GM18907 (cell line): Measurements from ENCODE around the gene LSR.

Experiments
- ATAC-seq: cut with Tn5 transposase; IDR thresholded peaks from one replicate; pipeline ENCODE4 v1.9.1; 2021; ENCODE audit warnings: mild to moderate bottlenecking, moderate library complexity; ENCODE audit not compliant: unreplicated experiment

Gene LSR

DNA sequence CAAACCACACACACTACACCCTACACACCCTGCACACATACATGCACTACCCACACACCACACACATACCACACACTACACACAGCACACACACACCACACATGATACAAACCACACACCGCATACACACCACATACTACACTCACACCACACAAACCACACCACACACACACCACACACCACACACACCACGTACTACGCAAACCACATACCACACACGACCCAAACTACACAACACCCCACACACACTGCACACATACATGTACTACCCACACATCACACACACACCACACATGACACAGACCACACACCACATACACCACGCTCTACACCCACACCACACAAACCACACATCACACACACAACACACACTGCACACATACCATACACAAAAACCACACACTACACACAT, 49.8 kb downstream of the LSR start:
- ATAC-seq, result no peak

DNA sequence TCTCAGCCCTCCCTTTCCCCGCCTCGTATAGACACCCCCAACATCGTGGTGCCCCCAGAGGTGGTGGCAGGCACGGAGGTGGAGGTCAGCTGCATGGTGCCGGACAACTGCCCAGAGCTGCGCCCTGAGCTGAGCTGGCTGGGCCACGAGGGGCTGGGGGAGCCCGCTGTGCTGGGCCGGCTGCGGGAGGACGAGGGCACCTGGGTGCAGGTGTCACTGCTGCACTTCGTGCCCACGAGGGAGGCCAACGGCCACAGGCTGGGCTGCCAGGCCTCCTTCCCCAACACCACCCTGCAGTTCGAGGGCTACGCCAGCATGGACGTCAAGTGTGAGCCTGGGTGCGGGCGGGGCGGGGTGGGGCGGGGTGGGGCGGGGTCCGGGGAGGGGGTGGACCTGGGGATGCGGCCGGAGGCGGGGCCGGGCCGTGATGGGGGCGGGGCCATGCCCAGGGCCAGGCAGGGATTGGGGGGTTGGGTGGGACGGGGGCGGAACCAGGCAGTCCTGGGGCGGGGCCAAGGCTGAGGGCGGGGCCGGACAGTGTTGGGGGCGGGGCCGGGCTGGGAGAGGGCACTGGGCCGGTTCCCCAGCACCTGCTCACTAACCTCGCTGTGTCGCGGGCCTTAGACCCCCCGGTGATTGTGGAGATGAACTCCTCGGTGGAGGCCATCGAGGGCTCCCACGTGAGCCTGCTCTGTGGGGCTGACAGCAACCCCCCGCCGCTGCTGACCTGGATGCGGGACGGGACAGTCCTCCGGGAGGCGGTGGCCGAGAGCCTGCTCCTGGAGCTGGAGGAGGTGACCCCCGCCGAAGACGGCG, 50.9 kb downstream of the LSR start:
- ATAC-seq, result no peak

DNA sequence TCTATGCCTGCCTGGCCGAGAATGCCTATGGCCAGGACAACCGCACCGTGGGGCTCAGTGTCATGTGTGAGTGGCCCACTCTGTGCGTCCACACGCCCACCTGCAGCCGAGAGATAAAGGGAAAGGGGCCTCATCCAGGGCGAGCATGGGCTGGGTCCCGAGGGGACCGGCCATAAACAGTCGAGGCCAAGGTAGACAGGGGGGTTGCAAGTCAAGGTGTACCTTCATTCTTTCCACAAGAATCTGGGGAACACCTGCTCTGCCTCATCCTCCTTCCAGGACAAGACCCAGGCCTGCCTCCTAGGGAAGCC, 51.5 kb downstream of the LSR start:
- ATAC-seq, result no peak

DNA sequence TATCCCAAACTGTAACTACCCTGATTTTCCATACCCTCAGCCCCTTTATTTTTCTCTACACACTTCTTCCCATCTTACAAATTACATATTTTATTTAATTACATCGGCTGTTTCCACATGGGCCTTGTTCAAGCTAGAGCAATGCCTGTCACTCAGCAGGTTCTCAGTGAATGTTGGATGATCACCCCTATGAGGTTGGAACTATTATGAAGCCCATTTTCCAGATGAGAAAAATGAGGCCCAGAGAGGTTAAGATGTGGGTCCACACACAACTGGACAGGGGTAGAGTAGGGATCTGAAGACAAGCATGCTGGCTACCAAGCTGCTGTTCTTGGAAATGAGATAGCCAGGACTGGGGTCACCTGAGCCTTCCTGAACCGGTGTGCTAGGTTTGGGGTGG, 53.2 kb downstream of the LSR start:
- no peak for ATAC-seq

DNA sequence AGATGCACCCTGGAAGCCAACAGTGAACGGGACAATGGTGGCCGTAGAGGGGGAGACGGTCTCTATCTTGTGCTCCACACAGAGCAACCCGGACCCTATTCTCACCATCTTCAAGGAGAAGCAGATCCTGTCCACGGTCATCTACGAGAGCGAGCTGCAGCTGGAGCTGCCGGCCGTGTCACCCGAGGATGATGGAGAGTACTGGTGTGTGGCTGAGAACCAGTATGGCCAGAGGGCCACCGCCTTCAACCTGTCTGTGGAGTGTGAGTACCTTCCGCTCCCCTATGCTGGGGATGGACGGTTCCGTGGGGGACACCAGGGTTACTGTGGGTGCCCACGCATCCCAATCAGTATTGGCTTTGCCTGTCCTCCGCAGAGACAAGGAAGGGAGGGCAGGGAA, 53.6 kb downstream of the LSR start:
- no peak for ATAC-seq

DNA sequence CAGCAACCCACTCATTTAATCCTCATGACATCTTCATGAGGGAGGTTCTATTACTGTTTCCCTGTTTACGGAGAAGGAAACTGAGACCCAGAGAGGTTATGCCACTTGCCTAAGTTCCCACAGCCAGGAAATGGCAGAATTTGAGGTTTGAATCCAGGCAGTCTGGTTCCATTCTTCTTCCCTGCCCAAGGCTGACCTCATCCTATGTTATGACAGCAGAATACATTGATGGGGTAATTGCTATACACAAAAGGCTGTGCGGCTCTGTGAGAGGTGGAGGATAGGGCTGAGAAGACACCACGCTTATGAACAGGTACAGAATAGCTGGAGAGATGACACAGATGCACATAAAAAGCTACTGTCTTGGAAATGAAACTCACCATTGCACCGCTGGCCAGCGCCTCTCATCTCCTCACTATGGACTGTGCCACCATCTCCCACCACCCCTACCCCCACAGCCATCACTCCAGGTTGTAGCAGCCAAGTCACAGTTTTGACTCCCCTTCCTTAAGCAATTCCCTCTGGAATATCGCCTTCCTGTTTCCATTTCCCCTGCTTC, 54.6 kb downstream of the LSR start:
- ATAC-seq, result no peak

DNA sequence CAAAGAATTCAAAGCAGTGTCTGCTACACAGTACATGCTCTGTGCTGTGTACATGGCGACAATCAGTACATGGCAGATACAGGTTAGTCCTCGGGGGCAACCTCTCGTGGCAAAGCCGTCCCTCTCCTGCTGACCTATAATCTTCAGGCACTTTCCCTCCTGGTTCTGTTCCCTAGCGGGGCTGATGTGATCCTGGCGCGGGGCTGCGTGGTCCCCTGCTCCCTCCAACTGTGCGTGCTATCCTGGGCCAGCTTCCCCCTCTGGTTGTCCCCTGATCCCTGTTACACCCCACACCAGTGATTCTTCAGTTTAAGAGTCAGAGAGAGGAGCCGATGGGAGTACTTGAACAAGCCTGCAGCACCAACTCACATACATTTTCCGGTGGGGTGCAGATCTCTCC, 55.2 kb downstream of the LSR start:
- no peak for ATAC-seq

DNA sequence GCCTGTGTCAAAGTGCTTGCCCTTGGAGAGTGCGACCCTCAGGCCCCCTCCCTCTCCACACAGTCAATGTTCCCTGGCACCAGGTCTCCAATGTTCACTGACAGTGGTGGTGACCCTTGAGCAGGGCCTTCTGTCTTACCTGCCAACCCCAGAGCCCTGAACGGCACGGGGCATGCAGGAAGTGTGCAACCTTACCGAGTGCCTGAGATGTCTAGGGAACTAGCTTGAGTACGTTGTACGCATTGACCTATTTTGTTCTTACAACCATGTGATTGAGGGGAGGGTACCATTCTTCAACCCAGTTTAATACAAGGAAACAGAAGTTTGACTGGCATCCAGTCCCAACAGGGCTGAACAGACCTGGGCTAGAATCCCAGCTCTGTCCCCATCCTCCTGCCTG, 56.4 kb downstream of the LSR start:
- no peak for ATAC-seq

DNA sequence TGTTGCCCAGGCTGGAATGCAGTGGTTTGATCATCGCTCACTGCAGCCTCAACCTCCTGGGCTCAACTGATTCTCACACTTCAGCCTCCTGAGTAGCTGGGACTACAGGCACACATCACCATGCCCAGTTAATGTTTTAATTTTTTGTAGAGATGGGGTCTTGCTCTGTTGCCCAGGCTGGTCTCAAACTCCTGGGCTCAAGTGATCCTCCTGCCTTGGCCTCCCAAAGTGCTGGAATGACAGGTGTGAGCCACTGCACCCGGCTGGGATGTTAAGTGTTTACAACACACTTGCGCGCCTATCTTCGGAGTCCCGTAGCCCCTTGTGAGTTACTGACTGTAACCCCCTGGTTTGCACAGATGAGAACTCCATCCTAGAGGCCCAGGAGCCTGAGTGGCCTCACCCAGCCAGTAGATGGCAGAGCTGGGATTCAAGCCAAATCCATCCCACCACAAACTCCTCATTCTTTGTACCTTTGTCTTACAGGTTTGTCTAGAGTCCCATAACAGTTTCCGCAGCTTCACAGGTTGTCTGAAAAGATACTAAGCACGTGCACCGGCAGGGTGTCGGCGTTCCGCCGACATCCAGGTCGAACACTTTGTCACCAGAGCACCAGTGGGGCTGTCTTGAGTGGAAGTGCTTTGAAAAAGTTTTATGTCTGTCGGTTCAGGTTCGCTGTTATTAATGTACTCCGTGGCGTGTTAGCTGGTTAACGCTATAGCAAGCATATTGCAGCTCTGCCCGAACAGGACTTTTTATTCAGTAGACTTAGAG, 57.9 kb downstream of the LSR start:
- ATAC-seq, result no peak

DNA sequence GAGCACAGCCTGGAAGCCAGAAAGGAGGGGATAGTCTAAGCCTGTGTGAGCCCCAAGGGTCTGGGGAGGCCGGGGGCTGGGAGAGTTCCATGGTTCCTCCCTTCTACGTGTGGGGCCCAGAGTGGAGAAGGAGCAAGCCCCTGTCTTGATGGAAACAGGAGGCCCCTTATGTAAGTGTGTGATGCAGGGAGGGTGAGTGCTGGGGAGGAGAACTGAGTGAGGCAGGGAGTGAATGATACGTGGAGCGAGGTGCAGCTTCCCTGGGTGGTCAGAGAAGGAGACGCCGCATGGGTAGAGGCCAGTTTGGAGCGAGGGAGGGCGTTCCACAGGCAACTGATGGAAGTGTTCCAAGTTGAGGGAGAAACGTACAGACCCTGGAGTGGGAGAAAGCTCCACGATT, 59.1 kb downstream of the LSR start:
- ATAC-seq, result no peak

DNA sequence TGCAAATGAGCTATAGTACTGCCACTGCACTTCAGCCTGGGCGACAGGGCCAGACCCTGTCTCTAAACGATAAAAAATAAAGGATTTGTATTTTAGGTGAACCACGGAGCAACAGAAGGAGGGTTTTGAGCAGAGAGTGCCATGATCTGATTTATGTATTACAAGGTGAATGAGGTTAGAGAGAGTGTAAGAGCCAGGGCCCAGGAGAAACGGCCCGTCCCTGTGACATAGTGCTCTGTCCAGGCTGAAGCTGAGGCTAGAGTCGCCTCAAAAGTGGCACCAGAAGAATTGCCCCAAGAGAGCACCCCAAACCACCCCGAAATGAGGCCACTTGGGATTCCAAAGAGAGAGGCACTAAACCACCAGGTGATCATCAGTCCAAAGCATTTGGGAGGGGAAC, 60.1 kb downstream of the LSR start:
- no peak for ATAC-seq

DNA sequence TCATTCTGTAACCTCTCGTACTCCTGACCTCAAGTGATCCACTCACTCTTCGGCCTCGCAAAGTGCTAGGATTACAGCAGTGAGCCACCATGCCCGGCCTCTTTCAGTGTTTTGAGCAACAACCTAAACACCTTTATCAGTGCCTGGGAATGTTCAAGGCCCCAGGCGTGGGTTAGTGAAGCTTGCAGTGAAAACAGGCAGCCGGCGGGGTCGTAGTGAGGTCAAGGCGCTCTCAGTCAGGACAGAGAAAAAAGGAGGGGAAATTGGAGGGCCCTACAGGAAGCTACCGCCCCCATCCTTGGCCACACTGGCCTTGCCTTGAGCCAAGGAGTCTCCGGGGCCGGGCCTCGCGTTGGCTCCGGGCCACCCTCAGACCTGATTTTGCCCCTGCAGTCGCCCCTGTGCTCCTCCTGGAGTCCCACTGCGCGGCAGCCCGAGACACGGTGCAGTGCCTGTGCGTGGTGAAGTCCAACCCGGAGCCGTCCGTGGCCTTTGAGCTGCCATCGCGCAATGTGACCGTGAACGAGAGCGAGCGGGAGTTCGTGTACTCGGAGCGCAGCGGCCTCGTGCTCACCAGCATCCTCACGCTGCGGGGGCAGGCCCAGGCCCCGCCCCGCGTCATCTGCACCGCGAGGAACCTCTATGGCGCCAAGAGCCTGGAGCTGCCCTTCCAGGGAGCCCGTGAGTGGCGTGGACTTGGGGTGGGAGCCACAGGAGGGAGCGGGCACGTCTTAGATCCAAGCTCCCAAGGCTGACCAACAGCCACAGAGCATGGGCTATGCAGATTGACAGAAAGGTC, 60.9 kb downstream of the LSR start:
- ATAC-seq, result no peak

DNA sequence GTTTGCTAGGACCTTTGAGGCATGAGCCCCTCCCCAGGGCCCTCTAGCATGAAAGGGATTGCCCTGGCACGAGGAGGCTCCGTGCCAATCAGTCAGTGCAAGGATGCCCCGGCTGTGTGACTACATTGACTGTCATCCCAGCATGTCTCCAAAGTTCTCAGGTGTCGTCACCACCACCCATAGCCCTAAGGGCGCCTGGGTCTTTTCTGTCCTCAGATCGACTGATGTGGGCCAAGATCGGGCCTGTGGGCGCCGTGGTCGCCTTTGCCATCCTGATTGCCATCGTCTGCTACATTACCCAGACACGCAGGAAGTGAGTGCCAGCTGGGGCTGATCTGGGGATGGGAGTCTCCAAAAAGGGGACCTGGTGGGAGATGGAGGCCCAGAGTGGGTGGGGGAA, 61.5 kb downstream of the LSR start:
- ATAC-seq, result no peak

DNA sequence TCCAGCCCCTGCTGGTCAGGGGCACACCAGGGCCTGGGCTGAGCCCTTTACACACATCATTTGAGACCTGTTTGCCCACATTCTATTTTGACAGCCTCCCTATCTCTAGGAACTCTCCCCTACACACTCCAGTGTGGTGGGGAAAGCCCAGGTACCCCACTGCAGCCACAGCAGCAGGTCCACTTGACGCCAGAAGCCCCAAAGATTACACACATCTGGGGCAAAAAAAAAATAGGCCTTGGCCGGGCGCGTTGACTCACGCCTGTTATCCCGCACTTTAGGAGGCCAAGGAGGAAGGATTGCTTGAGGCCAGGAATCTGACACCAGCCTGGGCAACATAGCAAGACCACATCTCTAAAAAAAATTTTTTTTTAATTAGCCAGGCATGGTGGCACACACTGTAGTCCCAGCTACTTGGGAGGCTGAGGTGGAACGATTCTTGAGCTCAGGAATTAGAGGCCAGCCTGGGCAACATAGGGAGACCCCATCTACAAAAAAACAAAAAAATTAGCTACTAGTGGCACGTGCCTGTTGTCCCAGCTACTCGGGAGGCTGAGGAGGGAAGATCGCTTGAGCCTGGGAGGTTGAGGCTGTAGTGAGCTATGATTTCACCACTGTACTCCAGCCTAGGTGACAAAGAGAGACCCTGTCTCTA, 62.1 kb downstream of the LSR start:
- ATAC-seq, result no peak

DNA sequence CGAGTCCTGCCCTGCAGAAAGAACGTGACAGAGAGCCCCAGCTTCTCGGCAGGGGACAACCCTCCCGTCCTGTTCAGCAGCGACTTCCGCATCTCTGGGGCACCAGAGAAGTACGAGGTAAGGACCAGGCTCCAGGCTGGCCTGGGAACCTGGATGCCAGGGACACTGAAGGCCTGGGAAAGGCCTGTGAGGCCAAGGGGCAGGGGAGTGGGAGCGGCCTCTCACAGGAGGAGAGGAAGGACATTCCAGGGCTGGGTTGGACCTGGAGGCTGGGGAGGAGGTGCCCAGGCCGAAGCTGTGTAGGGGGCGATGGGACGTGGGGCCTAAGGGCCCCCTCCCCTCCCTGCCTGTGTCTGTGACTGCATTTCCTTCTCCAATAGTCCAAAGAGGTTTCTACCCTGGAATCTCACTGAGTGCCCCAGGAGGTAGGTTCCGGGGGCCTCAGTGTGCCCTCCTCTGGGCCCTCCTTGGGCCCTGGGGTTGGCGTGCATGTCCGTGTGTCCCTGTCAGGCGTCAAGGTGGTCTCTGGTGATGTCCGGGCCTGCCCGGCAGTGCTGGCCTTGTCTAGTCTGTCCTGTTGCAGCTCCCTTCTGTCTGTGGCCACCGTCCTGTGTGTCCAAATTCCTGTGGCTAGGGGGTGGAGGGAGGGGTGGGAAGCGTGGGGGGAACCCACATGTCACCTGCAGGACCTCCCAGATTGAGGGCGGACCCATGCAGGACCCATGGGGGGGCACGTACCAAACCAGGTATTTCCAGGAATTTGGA, 63.3 kb downstream of the LSR start:
- ATAC-seq, result no peak

DNA sequence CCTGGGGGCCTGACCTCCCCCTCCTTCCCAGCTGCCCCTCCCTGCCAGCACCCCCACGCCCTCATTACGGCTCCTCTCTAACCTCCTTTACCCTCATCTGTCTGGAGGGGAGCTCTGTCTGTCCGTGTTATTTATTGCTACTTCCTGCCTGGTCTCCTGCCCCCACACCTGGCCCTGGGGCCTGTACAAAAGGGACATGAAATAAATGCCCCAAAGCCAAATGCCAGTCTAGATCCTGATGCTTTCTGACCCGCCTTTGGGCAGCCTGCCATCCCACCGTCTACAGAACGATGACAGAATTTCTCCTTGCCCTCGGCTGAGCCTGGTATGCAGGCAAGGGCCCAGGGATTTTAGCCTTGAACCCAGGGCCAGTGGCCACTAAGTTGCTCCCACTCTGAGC, 64.8 kb downstream of the LSR start:
- ATAC-seq, result no peak

DNA sequence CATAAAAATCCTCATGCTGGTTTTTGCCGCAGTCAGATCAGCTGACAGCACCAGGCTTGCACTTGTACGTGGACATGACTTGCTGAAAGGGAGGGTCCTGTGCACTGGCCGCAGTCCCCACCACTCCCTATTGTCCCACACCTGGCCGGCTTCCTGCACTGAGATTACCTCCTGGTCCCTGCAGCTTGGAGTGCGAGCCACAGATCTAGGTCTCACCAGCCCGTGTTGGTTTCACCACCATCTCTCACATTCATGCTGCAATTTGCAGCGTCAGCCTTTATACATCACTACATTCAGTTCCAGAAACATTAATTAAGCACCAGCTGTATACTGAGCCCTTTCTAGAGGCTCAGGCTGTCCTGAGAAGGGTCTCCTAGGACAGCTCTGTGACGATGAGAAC, 65.2 kb downstream of the LSR start:
- no peak for ATAC-seq

DNA sequence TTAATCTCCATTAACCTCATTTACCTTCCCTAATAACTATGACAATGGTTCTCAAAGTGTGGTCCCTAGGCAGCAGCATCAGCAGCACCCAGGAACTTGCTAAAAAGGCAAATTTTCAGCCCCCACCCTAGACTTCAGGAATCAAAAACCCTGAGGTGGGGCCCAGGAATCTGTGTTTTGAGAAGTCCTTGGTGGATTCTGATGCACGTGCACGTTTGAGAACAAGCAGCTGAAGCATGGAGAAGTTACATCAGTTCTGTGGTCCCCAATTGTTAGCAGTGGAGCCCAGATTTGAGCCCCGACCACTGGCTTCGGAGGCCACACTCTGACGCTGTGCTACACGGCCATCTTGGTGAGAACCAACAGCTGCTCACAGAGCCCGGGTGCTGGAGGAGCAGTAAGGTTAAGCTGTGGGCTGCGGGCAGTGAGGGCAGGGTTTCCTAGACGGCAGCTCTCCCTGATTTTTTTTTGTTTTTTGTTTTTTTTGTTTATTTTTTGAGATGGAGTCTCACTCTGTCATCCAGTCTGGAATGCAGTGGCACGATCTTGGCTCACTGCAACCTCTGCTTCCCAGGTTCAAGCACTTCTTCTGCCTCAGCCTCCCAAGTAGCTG, 66.2 kb downstream of the LSR start:
- ATAC-seq, result no peak

DNA sequence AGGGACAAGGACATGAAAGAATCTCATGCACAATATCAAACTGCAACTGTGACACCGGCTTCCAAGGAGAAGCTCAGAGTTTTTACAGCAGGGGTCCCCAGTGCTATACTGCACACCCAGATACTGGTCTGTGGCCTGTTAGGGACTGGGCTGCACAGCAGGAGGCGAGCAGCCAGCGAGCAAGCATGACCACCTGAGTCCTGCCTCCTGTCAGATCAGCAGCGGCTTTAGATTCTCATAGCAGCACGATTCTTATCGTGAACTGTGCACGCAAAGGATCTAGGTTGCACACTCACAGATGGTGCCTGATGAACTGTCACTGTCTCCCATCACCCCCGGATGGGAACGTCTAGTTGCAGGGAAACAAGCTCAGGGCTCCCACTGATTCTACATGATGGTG, 67.1 kb downstream of the LSR start:
- ATAC-seq, result no peak

DNA sequence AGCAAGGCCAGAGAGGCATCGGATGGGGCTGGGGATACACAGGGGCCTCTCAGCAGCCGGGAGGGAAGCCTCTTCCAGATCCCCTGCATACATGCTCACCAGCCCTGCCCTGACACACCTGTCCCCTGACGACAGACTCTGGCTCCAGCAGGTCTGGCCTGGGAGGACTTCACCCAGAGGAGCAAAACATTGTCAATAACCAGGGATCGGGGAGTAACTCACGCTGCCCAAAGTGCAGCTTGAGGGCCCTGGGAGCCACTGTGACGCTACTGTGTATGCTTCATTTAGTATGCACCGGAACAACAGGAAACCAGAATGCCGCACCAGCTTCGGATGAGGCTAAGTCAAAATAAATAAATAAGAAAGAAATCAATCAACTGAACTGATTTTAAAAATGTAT, 67.8 kb downstream of the LSR start:
- ATAC-seq, result no peak
